HG02870 (cell line): ENCODE results near the gene FLNB.

Experiments
- ATAC-seq: cut with Tn5 transposase; IDR thresholded peaks from one replicate; pipeline ENCODE4 v1.9.1; 2021; ENCODE audit warnings: mild to moderate bottlenecking, moderate library complexity; ENCODE audit not compliant: unreplicated experiment

The FLNB gene

GRCh38 chr3:58028902-58029301 is 20.7 kb downstream of the FLNB start:
- ATAC-seq: no peak

GRCh38 chr3:58029842-58030584 is 21.8 kb downstream of the FLNB start:
- ATAC-seq: no peak

- no peak for ATAC-seq
These were observed 24.0 kb downstream of the FLNB start for GRCh38 chr3:58032186-58032585.

- ATAC-seq: peak; percentile 99
These were observed 26.7 kb downstream of the FLNB start for GRCh38 chr3:58034738-58035523.

GRCh38 chr3:58035524-58036255 is 27.5 kb downstream of the FLNB start:
- no peak for ATAC-seq

GRCh38 chr3:58036293-58037032 is 28.2 kb downstream of the FLNB start:
- no peak for ATAC-seq

GRCh38 chr3:58037141-58037910 is 29.1 kb downstream of the FLNB start:
- ATAC-seq: no peak

- no peak for ATAC-seq
These were observed 30.6 kb downstream of the FLNB start for GRCh38 chr3:58038675-58039292.

GRCh38 chr3:58039601-58040000 is 31.4 kb downstream of the FLNB start:
- ATAC-seq: no peak

GRCh38 chr3:58041182-58041825 is 33.1 kb downstream of the FLNB start:
- no peak for ATAC-seq

- peak; percentile 94 for ATAC-seq
These were observed 33.7 kb downstream of the FLNB start for GRCh38 chr3:58041826-58042324.

- no peak for ATAC-seq
These were observed 34.9 kb downstream of the FLNB start for GRCh38 chr3:58042947-58043707.

GRCh38 chr3:58043933-58044332 is 35.7 kb downstream of the FLNB start:
- no peak for ATAC-seq

GRCh38 chr3:58044691-58045483 is 36.7 kb downstream of the FLNB start:
- no peak for ATAC-seq

- ATAC-seq: no peak
These were observed 39.6 kb downstream of the FLNB start for GRCh38 chr3:58047826-58048225.

- ATAC-seq: no peak
These were observed 40.1 kb downstream of the FLNB start for GRCh38 chr3:58048301-58048700.

- ATAC-seq: no peak
These were observed 41.0 kb downstream of the FLNB start for GRCh38 chr3:58049143-58049785.
